ENCODE data around the gene TRAPPC5. TPM values are rescaled to one million over a fixed set of nuclear protein-coding genes. Genes with fewer than 3 reads are reported as not detected.

The TRAPPC5 gene
- total RNA-seq, 2 experiments from 2014 or later = 80.1 to 91.0 TPM

DNA sequence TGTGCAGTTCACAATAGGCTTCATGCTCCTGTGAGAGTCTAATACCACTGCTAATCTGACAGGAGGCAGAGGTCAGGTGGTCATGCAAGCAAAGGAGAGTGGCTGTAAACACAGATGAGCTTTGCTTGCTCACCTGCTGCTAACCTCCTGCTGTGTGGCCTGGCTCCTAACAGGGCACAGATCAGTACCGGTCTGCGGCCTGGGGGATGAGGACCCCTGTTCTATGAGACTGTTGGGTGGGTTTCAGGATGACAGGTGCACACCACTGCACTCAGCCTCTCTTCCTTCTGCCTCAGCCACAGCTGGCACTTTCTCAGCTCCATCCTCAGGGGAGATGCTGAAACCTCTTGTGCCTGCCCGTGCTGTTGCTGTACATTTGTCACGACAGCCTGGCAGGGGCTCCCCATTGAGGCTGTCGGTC lies 41.6 kb downstream of the TRAPPC5 start:
- CTCF ChIA-PET = no interaction called here
- H3K4me1 Mint-ChIP-seq = peaks cover 4% of the 10 kb centered on the region
- H3K36me3 Mint-ChIP-seq = no peaks in the 10 kb centered on the region
- peaks cover under 1% of the 10 kb centered on the region for H3K27me3 Mint-ChIP-seq
- ATAC-seq (no peak), DNase-seq (no peak)
- no peak overlapping the region for H3K4me3 Mint-ChIP-seq
- no peak overlapping the region for H3K27ac Mint-ChIP-seq
- H3K9me3 Mint-ChIP-seq (ENCODE audit: low read depth) = no peaks in the 10 kb centered on the region

DNA sequence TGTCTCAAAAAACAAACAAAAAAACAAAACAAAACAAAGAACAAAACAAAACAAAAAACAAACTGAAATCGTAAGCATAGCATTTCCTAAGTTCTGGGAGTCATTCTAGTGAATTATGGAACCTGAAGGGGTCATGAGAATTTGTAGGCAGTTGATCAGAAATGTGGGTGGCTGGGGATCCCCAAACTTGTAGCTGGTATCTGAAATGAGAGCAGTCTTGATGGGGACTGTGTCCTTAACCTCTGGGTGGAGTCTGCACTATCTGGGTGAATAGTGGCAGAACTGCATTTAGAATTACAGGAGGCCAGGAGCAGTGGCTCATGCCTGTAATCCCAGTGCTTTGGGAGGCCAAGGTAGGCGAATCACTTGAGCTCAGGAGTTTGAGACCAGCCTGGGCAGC lies 45.2 kb downstream of the TRAPPC5 start:
- peaks cover 29% of the 10 kb centered on the region for H3K27me3 Mint-ChIP-seq
- no peaks in the 10 kb centered on the region for H3K36me3 Mint-ChIP-seq
- no peak overlapping the region for H3K4me3 Mint-ChIP-seq
- H3K9me3 Mint-ChIP-seq (ENCODE audit: low read depth) = no peaks in the 10 kb centered on the region
- H3K27ac Mint-ChIP-seq = no peak overlapping the region
- no peaks in the 10 kb centered on the region for H3K4me1 Mint-ChIP-seq
- DNase-seq (no peak), ATAC-seq (no peak)
- CTCF ChIA-PET = interaction anchor here (0.6 kb wide), 1 partner anchor 11 kb away, joined by 3 read pairs; no protein-coding TSS in a partner anchor

DNA sequence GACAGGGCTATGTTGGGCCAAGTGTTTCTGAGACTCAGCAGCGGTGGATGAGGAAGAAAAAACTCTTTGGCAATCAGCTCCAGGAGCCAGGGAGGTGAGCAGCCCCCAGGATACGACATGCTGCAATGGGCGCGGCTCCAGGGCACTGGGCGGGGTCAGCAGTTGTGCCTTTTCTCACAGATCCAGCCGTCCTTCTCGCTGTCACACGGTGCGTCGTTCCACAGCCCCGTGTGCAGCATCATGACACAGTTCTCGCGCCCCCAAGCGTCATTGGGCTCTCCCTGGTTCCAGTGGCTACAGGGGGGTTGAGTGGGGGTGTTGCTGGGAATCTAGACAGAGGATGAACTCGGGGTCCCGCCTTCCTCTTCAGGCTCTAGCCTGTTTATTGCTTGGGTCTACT lies 48.6 kb downstream of the TRAPPC5 start:
- CTCF ChIA-PET = interaction anchor here (1.5 kb wide), 1 partner anchor 48 kb away, joined by 3 read pairs; the partner anchor contains the start of gene TRAPPC5
- Mint-ChIP-seq H3K4me1 (no peaks in the 10 kb centered on the region), H3K4me3 (no peak overlapping the region), H3K36me3 (no peaks in the 10 kb centered on the region), H3K27ac (no peak overlapping the region), H3K27me3 (peaks cover 38% of the 10 kb centered on the region), H3K9me3 (ENCODE audit: low read depth) (no peaks in the 10 kb centered on the region)
- DNase-seq = no peak
- ATAC-seq = no peak

DNA sequence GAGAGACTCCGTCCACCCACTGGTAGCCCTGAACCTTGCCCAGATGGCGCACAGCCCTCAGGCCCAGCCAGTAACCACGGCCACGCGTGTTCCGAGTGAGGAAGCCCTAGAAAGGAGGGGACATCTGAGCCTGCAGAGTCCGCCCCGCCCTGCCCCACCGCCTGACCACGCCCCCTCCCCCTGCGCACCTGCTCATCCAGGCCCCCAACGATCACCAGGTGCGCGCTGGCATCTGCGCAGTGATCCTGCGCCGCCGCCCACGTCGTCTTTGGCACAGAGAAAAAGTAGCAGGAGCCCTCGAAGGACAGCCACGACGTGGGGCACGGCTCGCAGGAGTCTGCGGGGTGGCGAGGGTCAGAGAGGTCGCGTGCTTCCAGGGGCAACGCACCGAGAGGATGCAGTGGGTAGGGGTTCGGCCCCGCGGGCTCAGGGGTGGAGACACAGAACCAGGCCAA lies 49.2 kb downstream of the TRAPPC5 start:
- Mint-ChIP-seq H3K27me3 (peaks cover 42% of the 10 kb centered on the region), H3K9me3 (ENCODE audit: low read depth) (no peaks in the 10 kb centered on the region), H3K4me3 (no peak overlapping the region), H3K4me1 (no peaks in the 10 kb centered on the region), H3K36me3 (no peaks in the 10 kb centered on the region), H3K27ac (no peak overlapping the region)
- CTCF ChIA-PET = no interaction called here
- ATAC-seq = no peak
- DNase-seq = no peak

DNA sequence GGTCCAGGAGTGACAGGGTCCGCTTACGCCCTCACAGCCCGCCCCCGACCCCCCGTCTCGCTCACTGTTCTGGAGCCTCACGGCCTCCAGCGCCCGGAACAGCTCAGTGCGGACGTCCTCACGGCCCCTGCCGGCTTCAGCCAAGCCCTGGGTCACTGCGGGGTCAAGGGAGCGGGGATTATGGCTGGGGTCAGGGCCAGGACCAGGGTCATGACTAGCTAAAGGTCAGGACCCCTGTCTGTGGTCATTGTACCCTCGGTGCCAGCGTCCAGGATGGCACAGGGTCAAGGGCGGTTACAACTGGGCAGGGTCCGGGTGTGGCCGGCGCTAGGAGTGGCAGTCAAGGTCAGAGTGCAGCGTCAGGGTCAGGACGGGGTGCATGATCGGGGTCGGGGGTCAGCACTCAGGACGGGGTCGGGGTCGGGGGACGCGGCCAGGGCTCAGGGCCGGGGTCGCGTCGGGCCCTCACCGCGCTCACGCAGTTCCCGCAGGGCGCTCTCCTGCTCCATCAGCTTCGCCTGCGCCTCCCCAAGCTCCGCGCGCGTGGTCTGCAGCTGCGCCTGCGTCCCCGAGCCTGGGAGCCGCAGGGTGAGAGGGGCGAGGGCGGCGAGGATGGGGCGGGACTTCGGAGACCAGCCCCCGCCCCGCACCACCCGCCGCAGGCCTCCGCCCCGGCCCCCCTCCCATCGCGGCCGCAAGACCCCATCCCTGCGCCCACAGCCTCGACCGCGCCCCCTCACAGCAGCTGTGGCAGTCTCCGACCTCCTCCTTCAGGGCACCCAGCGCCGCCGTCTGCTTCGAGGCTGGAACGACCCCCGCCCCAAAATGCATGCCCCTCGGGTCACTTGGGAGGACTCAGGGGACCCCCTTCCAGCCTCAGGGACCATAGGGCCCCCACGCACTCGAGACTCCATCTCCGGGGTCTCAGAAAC lies 49.9 kb downstream of the TRAPPC5 start:
- Mint-ChIP-seq H3K9me3 (ENCODE audit: low read depth) (no peaks in the 10 kb centered on the region), H3K4me3 (no peak overlapping the region), H3K36me3 (no peaks in the 10 kb centered on the region), H3K4me1 (no peaks in the 10 kb centered on the region), H3K27ac (no peak overlapping the region), H3K27me3 (peaks cover 45% of the 10 kb centered on the region)
- CTCF ChIA-PET = no interaction called here
- DNase-seq (no peak), ATAC-seq (no peak)

DNA sequence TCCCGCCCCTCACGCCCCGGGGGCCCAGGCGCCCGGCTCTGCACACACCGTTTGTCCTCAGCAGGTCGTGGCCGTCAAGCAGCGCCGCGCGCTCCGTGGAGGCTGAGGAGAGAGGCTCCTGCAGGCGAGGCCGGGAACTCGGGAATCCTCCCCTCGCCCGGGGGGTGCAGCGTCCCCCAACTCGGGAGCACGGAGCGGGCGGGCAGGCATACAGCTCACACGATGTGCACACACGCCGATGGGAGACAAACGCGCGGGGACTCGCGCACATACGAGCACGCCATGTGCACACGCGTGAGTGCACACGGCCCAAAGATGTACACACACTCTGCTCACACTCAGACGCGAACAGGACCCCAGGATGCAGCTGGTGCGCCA lies 50.6 kb downstream of the TRAPPC5 start:
- ATAC-seq = no peak
- Mint-ChIP-seq H3K4me3 (no peak overlapping the region), H3K36me3 (no peaks in the 10 kb centered on the region), H3K4me1 (no peaks in the 10 kb centered on the region), H3K27me3 (peaks cover 48% of the 10 kb centered on the region), H3K27ac (no peak overlapping the region), H3K9me3 (ENCODE audit: low read depth) (no peaks in the 10 kb centered on the region)
- CTCF ChIA-PET = no interaction called here
- no peak for DNase-seq

DNA sequence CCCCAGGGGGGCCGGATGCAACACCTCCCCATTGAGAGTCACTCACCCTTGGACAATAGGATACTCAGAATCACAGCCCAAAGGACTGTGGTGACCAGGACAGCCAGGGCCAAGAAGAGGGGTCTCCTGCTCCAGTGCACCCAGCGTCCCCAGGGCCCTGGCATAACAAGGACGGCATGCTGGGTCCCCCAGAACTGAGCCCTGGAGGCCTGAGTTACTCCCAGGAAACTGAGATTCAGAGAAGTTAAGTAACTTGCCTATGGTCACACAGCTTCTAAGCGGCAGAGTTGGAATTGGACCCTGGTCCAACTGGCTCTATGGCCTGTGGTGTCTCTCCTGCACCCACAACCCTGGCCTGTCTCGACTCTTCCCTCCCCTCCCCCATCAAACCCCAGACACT lies 51.0 kb downstream of the TRAPPC5 start:
- DNase-seq (no peak), ATAC-seq (no peak)
- CTCF ChIA-PET = no interaction called here
- Mint-ChIP-seq H3K9me3 (ENCODE audit: low read depth) (no peaks in the 10 kb centered on the region), H3K27me3 (peaks cover 52% of the 10 kb centered on the region), H3K4me1 (no peaks in the 10 kb centered on the region), H3K27ac (no peak overlapping the region), H3K36me3 (no peaks in the 10 kb centered on the region), H3K4me3 (no peak overlapping the region)

DNA sequence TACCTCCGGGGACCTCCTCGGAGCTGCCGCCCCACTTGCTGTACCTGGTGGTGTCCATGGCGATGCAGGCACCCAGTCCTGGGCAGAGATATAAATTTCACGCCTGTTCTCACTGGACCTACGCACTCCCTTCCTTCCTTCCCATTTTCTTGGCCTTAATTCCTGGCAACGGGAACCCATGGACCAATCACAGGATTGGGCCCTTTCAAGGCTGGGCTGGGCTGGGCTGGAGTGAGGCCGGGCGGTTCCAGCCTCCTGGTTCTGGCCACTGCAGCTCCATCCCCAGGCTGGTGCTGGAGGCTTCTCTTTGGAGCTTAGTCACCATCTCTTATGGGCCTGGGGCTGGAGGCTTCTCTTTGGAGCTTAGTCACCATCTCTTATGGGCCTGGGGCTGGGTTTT lies 51.4 kb downstream of the TRAPPC5 start, which contains the start of gene CLEC4G:
CLEC4G (minus strand) TSS at position 66 of the 400 bp plus-strand sequence; CDS start at position 58, 8 bp downstream.
- CTCF ChIA-PET = no interaction called here
- ATAC-seq (no peak), DNase-seq (no peak)
- Mint-ChIP-seq H3K9me3 (ENCODE audit: low read depth) (no peaks in the 10 kb centered on the region), H3K27ac (no peak within 1 kb of the TSS), H3K36me3 (no peaks in the 10 kb centered on the region), H3K27me3 (peaks cover 54% of the 10 kb centered on the region), H3K4me1 (no peaks in the 10 kb centered on the region), H3K4me3 (no peak within 1 kb of the TSS)

DNA sequence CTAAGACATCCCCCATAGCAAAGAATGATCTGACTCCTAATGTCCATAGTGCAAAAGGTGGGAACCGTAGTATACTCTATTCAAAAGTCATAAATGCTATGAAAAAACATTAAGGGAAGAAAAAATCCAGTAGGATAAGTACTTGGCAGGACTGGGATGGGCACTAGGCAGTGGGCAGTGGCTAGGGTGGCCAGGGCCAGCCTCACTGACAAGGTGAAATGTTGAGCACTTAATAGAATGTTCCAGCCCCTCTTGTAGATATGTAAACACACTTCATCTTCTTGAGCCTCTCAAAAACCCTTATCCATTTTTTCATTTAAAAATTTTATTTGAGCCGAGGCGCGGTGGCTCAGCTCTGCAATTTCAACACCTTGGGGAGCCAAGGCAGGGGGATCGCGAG lies 52.7 kb downstream of the TRAPPC5 start:
- Mint-ChIP-seq H3K4me1 (no peaks in the 10 kb centered on the region), H3K36me3 (no peaks in the 10 kb centered on the region), H3K9me3 (ENCODE audit: low read depth) (no peaks in the 10 kb centered on the region), H3K27ac (no peak overlapping the region), H3K4me3 (no peak overlapping the region), H3K27me3 (peaks cover 52% of the 10 kb centered on the region)
- no peak for DNase-seq
- no peak for ATAC-seq
- CTCF ChIA-PET = no interaction called here

DNA sequence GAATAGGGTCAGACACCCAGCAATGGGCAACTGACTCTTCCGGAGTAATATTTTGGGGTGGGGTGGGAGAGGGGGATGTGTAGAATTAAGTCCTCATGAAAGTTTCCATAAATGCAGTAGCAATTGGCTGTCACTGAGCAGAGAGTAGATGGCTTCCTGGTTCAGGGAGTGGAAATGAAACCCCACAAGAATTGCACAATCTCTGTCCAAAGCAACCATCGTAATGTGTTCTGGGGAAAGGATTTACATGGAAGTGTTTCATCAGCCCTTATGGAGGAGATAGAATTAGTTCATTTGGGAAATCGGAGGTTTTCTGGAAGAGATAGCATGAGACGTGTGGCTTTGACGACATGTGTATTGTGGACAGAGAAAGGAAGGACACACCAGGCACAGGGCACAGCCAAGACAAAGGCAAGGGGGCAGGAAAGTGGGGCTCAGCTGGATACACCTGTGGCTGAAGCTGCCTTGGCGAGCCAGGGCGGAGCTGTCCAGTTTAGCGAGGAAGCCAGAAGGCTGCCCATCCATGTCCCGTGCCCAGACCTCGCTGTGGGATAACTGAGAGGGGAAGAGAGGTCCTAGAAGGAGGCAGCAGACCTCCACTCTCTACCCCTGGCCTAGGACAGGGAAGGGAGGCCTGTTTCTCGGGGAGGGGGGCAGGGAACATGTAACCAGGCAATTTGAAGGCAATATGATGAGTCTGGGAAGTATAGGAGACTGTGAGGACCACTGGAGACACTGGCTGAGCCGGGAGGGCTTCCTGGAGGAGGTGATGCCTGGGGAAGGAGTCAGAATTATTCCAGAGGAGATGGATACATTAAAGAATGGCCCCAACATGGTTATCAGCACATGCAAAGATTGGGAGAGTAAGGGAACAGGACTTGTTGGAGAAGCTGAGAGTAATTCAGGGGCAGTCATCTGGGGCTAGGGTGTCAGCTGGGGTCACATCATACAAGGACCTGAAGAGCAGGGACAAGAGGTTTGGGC lies 53.9 kb downstream of the TRAPPC5 start:
- CTCF ChIA-PET = no interaction called here
- Mint-ChIP-seq H3K36me3 (no peaks in the 10 kb centered on the region), H3K4me3 (no peak overlapping the region), H3K9me3 (ENCODE audit: low read depth) (no peaks in the 10 kb centered on the region), H3K4me1 (no peaks in the 10 kb centered on the region), H3K27ac (no peak overlapping the region), H3K27me3 (peaks cover 41% of the 10 kb centered on the region)
- no peak for ATAC-seq
- no peak for DNase-seq

DNA sequence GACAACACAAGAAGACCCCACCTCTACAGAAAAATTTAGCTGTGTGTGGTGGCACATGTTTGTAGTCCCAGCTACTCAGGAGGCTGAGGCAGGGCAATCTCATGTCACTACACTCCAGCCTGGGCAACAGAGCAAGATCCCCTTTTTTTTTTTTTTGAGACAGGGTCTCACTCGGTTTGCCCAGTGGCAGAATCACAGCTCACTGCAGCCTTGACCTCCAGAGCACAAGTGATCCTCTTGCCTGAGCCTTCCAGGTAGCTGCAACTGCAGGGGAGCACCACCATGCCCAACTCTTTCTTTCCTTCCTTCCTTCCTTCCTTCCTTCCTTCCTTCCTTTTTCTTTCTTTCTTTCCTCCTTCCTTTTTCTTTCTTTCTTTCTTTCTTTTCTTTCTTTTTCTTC lies 55.5 kb downstream of the TRAPPC5 start:
- Mint-ChIP-seq H3K4me1 (no peaks in the 10 kb centered on the region), H3K27me3 (peaks cover 36% of the 10 kb centered on the region), H3K36me3 (no peaks in the 10 kb centered on the region), H3K27ac (no peak overlapping the region), H3K9me3 (ENCODE audit: low read depth) (no peaks in the 10 kb centered on the region), H3K4me3 (no peak overlapping the region)
- no peak for DNase-seq
- CTCF ChIA-PET = no interaction called here
- ATAC-seq = no peak

DNA sequence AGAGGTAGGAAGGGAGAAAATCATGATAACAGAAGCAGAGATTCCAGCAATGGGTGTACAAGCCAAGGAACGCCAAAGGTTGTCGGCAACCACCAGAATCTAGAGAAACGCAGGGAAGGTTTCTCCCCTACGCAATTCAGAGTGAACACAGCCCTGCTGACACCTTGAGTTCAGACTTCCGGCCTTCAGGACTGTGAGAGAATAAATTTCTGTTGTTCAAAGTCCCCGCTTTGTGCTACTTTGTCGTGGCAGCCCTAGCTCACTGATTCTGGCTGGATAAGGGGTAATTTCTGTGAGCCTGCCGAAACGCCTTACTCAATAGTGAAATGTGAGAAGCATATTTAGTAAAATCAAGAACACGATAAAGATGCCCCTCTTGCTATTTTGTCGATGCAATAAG lies 56.6 kb downstream of the TRAPPC5 start:
- no peaks in the 10 kb centered on the region for H3K36me3 Mint-ChIP-seq
- CTCF ChIA-PET = no interaction called here
- H3K4me1 Mint-ChIP-seq = no peaks in the 10 kb centered on the region
- no peak for ATAC-seq
- H3K27me3 Mint-ChIP-seq = peaks cover 32% of the 10 kb centered on the region
- no peak overlapping the region for H3K4me3 Mint-ChIP-seq
- no peak overlapping the region for H3K27ac Mint-ChIP-seq
- no peaks in the 10 kb centered on the region for H3K9me3 Mint-ChIP-seq (ENCODE audit: low read depth)
- no peak for DNase-seq
